Activated CD8-positive, alpha-beta memory T cell treated with anti-CD3 and anti-CD28 coated beads, Interleukin-2, amount 50 U/mL, for 1 hour (primary cell): ENCODE results near the gene RASL11A.
"Not testable (repeated sequence)": the region's sequence is repeated elsewhere in the genome, so short reads cannot be mapped to it uniquely, and the experiment has no call there.

Experiments used
- DNase-seq: peaks from one replicate; pipeline ENCODE4 v3.0.0-alpha.2; 2020; ENCODE audit errors: extremely low read depth

Gene RASL11A

DNA sequence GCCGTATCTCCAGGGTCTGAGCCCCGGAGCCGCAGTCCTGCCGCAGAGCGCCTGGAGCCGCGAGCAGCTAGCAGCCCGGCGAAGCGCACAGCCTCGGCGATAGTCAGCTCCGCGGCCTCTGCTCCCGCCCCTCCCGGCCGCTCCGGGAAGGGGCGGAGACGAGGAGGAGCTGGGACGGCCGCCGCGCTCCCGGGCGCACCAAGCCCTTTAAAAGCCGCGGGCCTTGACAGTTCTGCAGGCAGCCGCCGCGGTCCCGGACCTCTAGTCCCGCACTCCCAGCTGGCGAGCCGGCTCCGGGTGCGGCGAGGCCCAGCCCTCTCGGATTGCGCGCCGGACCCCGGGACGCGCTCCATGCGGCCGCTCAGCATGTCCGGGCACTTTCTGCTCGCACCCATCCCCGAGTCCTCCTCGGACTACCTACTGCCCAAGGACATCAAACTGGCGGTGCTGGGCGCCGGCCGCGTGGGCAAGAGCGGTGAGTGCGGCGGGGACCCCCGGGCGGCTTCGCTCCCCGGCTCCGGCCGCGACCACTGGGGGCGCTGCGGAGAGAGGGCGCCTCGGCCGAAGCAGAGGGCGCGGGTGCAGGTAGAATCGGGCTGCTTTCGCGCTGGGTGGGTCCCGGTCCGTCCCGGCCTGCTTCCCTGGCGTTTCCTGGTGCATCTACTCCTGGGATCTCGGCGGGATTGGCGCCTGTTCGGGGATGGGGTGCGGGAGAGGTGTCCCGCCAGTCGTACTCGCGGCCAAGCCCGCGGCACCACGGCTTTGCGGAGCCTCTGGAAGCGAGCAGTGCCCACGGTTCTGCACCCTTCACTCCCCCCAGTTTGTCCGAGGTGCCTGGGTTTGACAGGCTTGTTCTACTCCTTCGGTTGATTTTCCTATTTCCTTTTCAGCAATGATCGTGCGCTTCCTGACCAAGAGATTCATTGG lies at the start of gene RASL11A:
RASL11A (plus strand) TSS at position 237 of the 927 bp plus-strand sequence; CDS start at position 352, 115 bp downstream.
- peak; percentile 40 for DNase-seq

DNA sequence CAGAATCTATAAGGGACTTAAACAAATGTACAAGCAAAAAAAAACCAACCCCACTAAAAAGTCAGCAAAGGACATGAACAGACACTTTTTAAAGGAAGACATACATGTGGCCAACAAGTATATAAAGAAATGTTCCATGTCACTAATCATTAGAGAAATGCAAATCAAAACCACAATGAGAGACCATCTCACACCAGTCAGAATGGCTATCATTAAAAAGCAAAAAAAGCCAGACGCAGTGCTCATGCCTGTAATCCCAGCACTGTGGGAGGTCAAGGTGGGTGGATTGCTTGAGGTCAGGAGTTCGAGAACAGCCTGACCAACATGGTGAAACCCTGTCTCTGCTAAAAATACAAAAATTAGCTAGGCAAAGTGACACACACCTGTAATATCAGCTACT lies 48.5 kb upstream of the RASL11A start:
- not testable (repeated sequence) for DNase-seq

- no peak for DNase-seq
These were observed 43.6 kb upstream of the RASL11A start for GRCh38 chr13:27226991-27227390.

DNA sequence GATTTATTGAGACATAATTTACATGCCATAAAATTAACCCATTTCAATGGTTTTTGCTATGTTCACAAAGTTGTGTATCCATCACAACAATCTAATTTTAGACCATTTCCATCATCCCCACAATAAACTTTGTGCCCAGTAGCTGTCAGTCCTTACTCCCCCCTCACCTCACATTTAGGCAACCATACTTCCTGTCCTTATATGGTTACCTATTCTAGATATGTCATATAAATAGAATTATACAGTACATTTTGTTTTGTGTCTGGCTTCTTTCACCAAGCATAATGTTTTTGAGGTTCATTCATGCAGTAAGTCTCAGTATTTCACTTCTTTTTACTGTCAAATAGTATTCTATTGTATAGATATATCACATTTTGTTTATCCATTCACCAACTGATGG lies 42.5 kb upstream of the RASL11A start:
- DNase-seq, result no peak

GRCh38 chr13:27229642-27230041 lies 41.0 kb upstream of the RASL11A start:
- no peak for DNase-seq

- DNase-seq, result no peak
These were observed 36.7 kb upstream of the RASL11A start for GRCh38 chr13:27233964-27234363.

GRCh38 chr13:27236478-27236877 lies 34.2 kb upstream of the RASL11A start:
- no peak for DNase-seq

DNA sequence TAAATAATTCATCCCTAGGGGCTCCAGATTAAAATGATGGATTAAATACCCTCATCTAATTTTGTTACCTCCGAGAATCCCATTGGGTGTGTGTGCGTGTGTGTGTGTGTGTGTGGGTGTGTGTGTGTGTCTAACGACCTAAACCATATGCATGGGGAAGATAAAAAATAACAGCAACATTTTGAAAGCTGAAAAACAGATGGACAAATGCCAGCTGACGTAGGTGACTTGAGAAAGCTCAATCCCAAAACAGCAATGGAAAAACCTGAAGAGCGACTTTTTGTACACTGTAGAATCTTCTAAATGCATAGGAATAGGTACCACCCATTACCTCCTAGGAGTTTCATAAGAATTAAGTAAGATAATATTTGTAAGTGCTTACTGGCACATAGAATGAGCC lies 27.9 kb upstream of the RASL11A start:
- DNase-seq, result no peak

DNA sequence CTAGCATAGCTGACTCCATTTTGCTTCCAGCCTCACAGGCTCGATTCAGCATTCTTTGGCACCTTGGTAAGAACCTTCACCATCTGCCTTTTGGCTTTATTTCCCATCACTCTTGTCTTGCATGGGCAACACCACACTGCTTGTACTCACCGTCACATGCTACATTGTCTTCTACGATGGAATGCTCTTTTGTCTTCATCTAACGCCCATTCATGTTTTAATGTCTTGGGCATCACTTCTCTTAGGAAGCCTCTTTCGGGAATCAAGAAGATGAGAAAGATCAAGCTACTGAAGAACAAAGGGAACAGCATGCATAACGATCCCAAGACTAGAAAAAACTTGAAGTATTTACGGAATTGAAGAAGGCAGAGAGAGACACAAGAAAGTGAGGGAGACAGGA lies 25.0 kb upstream of the RASL11A start:
- DNase-seq, result no peak

- no peak for DNase-seq
These were observed 19.8 kb upstream of the RASL11A start for GRCh38 chr13:27250833-27251165.

GRCh38 chr13:27251166-27252091 lies 19.2 kb upstream of the RASL11A start, which contains the start of gene RPL21:
Gene RPL21 (plus strand): TSS chr13:27251558. CDS start chr13:27253777, 2,219 bp downstream.
- DNase-seq, result peak; percentile 80

DNA sequence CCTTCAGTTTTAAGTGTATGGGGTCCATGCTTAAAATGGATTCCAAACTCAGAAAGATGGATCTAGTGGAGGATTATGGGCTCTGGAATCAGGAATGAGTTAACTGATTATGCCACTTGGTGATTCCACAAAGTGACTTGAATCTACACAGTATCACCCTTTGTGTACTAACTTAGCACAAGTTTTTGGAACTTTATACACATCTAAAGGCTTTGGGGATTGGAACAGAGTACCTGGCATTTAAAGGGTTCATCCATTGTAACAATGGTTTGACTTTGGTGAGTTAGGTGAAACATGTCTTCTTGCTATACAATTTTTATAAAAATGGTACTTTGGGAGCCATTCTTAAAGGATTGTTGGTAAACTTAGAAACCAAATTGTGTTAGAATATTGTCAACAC lies 18.2 kb upstream of the RASL11A start:
- no peak for DNase-seq

GRCh38 chr13:27257233-27257568 lies 13.4 kb upstream of the RASL11A start:
- DNase-seq, result no peak

DNA sequence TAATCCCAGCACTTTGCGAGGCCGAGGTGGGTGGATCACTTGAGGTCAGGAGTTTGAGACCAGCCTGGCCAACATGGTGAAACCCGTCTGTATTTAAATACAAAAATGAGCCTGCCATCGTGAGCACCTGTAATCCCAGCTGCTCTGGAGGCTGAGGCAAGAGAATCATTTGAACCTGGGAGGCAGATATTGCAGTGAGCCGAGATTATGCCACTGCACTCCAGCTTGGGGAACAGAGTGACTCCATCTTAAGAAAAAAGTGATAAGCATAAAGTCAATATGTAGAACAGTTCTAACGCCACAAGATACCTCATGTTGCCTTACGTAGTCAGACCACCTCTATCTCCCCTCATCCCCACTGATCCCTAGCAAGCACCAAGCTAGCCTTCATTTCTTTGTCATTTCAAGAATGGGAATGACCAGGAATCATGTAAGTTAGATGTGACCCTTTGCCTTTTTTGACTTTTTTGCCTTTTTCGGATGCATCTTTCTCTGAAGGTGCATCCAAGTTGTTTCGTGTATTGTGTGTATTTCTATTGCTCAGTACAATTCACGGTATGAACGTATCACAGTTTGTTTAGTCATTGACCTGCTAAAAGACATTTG lies 12.9 kb upstream of the RASL11A start:
- no peak for DNase-seq

DNA sequence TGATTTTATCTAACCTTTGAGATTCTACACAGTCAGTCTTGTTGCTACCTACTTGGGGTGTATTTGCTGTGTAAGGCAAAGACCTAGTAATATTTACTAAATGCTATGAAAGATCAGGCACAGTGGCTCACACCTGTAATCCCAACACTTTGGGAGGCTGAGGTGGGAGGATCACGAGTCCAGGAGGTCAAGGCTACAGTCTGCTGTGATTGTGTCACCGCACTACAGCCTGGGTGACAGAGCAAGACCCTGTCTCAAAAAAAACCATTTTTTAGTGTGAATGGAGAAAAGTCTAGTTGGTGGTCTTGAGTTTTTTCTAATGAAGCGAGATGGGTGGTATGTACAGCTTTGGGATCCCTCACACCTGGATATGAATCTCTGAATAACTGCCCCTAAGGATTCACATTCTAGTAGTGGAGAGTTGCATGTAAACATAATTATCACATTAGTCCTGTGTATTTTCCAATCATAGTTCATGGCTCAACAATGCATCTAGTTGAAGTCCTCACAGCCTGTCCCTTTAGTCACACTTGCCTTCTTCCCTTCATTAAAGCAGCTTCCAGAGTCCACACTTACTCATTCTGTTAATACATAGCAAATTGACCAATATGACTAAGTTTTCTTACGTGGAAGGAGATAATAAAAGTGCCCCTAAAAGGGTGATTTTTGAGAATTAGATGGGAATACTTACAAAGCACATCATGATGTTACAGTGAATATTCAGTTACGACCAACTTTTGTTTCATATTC lies 11.8 kb upstream of the RASL11A start:
- DNase-seq, result no peak

GRCh38 chr13:27259831-27260230 lies 10.8 kb upstream of the RASL11A start:
- DNase-seq, result no peak

DNA sequence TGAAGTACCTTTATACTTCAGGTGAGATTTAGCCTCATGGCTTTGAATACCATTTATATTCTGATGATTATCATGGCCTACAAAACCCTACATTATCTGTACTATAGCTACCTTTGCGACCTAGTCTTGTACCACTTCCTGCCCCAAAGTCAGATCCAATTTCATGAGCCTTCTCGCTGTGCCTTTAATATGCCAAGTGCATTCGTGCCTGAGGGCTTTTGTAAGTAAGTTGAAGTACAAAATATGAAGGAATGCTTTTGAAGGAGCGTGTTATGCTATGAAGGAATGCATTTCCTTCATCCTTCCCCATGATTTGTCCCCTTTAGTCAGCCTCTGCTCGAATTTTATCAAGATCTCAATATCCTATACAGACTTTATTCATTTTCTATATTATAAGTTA lies 9.2 kb upstream of the RASL11A start:
- no peak for DNase-seq

GRCh38 chr13:27263438-27263837 lies 7.2 kb upstream of the RASL11A start:
- no peak for DNase-seq

DNA sequence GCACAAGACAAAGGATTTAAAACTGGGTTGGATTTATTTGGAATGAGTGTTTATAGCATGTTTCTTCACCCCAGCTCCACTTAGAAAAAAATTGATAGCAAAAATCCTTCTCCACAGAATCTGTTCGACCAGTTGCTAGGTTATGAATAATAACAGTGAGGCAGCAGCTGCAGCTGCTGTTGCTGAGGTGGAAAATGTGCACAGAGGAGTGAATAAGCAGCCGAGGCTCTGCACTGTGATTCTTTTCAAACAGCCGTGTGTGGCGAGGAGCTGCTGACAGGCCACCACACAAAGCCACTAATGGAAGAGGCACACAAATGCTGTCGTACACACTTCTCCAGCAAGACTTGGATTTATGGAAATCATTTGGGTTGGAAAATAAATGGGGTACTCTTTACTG lies 6.4 kb upstream of the RASL11A start:
- DNase-seq, result no peak

- DNase-seq, result no peak
These were observed 6.0 kb upstream of the RASL11A start for GRCh38 chr13:27264648-27265047.

DNA sequence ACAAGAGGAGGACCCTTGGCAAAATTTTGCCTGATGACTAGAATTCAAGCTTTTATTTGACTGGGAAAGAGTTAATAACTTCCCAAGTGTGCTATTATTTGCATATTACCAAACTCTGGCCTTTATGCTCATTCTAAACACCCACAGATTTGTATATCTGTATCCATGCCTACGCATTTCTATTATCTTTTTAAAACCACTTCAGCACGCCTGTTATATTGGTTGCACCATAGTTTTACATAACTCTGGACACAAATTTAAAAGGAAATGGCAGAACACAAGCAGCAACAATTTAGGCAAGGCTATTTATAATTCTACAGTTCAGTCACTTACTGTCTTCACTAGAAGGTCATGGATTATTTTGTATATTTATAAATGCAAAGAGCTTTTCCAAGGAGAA lies 3.7 kb upstream of the RASL11A start:
- no peak for DNase-seq

- no peak for DNase-seq
These were observed 3.0 kb upstream of the RASL11A start for GRCh38 chr13:27267596-27267995.
